ENCODE results near the gene MED9. TPM values are rescaled to one million over a fixed set of nuclear protein-coding genes. Genes with fewer than 3 reads are reported as not detected.

The MED9 gene
- total RNA-seq, 1 experiment from 2014 or later, result 6.4 TPM

- DNase-seq (ENCODE audit: low spot score), result no peak
Measured at GRCh38 chr17:17537311-17538099, 60.7 kb downstream of the MED9 start.

- no peak for DNase-seq (ENCODE audit: low spot score)
Measured at GRCh38 chr17:17538417-17539391, 61.9 kb downstream of the MED9 start.

DNA sequence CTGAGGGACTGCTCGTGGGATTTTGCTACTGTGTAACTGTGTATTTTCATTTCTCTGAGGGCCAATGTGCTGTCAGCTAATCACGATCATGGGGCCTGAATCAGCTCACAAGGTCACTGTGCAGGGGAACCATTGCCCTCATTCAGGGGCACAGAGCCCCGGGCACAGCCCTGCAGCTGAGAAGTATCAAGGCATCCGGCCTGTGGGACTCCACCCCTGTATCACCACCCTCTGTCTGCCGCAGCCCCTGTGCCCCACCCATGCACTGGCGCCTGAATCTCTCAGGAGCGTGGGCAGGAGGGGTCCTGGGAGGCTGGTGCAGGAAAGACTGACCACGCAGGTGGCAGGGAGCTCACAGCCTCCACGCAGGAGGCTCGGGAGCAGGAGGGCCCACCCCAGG lies 62.8 kb downstream of the MED9 start:
- no peak for DNase-seq (ENCODE audit: low spot score)

DNA sequence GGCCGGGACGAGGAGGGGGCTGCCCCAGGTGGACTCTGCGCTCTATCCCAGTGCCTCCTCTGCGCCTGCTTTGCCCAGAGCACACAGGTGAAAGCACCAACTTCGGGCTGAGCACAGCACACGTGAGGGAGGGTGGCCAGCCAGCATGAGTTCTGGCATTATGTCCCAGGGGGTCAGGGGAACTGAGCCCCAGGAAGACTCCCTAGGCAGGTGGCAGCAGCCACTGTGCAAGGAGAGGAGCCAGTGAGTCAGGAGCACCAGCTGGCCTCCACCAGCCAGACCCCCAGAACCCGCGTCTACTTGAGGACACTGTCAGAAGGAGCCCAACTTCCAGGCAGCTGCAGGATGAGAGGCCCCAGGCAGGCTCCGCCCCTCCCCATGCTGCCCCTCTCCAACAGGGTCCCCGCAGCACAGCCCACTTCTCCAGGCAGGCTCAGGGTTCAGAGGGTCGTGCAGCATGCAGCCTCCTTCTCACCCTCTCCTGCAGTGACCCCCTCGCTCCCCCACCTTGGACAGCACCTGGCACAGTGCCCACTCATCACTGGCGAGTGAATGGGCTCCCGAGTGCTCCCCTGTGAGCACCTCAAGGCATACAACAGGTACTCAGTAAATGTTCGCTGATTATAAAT lies 63.6 kb downstream of the MED9 start:
- no peak for DNase-seq (ENCODE audit: low spot score)

- DNase-seq (ENCODE audit: low spot score), result no peak
Measured at GRCh38 chr17:17540935-17541639, 64.3 kb downstream of the MED9 start.

DNA sequence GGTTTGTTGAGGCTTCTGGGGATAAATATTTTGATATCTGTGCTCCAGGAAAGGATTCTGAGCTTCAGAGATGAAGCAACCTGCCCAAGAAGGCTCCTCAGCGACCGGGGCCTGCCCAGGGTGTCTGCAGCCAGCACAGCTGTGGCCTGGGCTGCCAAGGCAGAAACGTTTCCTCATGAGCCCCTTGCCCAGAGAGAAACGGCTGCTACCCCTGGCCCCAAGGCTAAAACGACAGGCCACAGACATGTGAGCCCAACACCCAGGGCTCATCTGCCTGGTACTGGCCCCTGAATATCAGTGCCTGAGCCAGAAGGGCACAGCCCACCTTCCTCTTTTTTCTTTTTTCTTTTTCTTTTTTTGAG lies 64.8 kb downstream of the MED9 start:
- DNase-seq (ENCODE audit: low spot score), result no peak

Other genes starting within 250 kb of the MED9 start
- 58.2 and 78.1 TPM in 2 replicates for gene FLCN, start 239.8 kb upstream of the MED9 start, total RNA-seq (2014; rRNA removed; shearing (Covaris generic))
- 292 and 308 TPM in 2 replicates for gene COPS3, start 195.8 kb upstream of the MED9 start, total RNA-seq (2014; rRNA removed; shearing (Covaris generic))
- gene NT5M, start 173.6 kb upstream of the MED9 start, total RNA-seq (2014; rRNA removed; shearing (Covaris generic)), result 12.3 and 12.7 TPM in 2 replicates
- gene RASD1, start 19.4 kb downstream of the MED9 start, total RNA-seq (2014; rRNA removed; shearing (Covaris generic)), result not detected in 2 replicates
- 39.6 and 44.0 TPM in 2 replicates for gene PEMT, start 114.7 kb downstream of the MED9 start, total RNA-seq (2014; rRNA removed; shearing (Covaris generic))
- gene RAI1, start 204.5 kb downstream of the MED9 start, total RNA-seq (2014; rRNA removed; shearing (Covaris generic)), result 5.9 and 8.8 TPM in 2 replicates

All from A172 (cell line).